Subcutaneous abdominal adipose tissue (tissue), 5 donors: ENCODE data around the gene TOGARAM1.
A peak's percentile ranks its signal among the peaks of the same experiment; 100 is the strongest.
"Not testable (repeated sequence)": the region's sequence is repeated elsewhere in the genome, so short reads cannot be mapped to it uniquely, and the experiment has no call there.

Experiments
- H3K27ac ChIP-seq: one replicate; pipeline ENCODE4 v1.7.0; 2013; ENCODE audit warnings: low read depth, mild to moderate bottlenecking, inconsistent platforms, low read length, moderate library complexity
- H3K27me3 ChIP-seq, 5 donors: one replicate each; pipeline ENCODE4 v1.7.0; 2013; ENCODE audit warnings: low read length in 5 of 5, inconsistent platforms in 1 of 5; ENCODE audit not compliant: control insufficient read depth in 5 of 5, insufficient read depth in 4 of 5
- H3K36me3 ChIP-seq, 5 donors: one replicate each; pipeline ENCODE4 v1.7.0; 2013; ENCODE audit warnings: low read length in 5 of 5; ENCODE audit not compliant: control insufficient read depth in 5 of 5, insufficient read depth in 5 of 5
- H3K4me1 ChIP-seq, 5 donors: one replicate each; pipeline ENCODE4 v1.7.0; 2013; ENCODE audit warnings: low read length in 5 of 5, mild to moderate bottlenecking in 3 of 5, moderate library complexity in 1 of 5; ENCODE audit not compliant: control insufficient read depth in 5 of 5, insufficient read depth in 5 of 5
- H3K4me3 ChIP-seq, 5 donors: one replicate each; pipeline ENCODE4 v1.7.0; 2013; ENCODE audit warnings: low read length in 5 of 5, low read depth in 1 of 5
- H3K9ac ChIP-seq, 5 donors: one replicate each; pipeline ENCODE4 v1.7.0; 2013; ENCODE audit warnings: low read length in 5 of 5, mild to moderate bottlenecking in 4 of 5, moderate library complexity in 3 of 5
- H3K9me3 ChIP-seq, 5 donors: one replicate each; pipeline ENCODE4 v1.7.0; 2013; ENCODE audit warnings: low read length in 5 of 5; ENCODE audit not compliant: control insufficient read depth in 5 of 5
- donor health status: healthy.
- donor health status: healthy.
- donor health status: healthy.
- donor health status: healthy.
- donor health status: healthy.

Gene TOGARAM1

DNA sequence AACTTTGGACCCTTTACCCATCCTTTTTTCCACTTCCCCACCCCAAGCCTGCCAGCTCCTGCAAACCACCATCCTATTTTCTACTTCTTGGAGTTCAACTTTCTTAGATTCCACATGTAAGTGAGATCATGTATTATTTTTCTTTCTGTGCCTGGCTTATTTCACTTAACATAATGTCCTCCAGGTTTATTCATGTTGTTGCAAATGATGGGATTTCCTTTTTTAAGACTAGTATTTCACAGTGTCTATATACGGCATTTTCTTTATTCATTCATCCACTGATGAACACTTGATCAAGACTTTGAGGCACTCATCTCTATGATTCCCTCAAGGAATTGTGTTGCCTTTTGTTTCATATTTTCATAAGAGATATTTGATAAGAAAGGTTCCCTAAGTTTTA, 116.3 kb downstream of the TOGARAM1 start:
- H3K4me1 ChIP-seq, result peaks cover 0 to 3% (median 2%) of the 10 kb centered on the region in 5 donors
- H3K27me3 ChIP-seq, result no peaks in the 10 kb centered on the region
- no peak overlapping the region for H3K4me3 ChIP-seq
- no peak overlapping the region for H3K27ac ChIP-seq
- no peaks in the 10 kb centered on the region for H3K9me3 ChIP-seq
- peaks cover 0 to 3% (median under 1%) of the 10 kb centered on the region in 5 donors for H3K36me3 ChIP-seq
- no peak overlapping the region for H3K9ac ChIP-seq

DNA sequence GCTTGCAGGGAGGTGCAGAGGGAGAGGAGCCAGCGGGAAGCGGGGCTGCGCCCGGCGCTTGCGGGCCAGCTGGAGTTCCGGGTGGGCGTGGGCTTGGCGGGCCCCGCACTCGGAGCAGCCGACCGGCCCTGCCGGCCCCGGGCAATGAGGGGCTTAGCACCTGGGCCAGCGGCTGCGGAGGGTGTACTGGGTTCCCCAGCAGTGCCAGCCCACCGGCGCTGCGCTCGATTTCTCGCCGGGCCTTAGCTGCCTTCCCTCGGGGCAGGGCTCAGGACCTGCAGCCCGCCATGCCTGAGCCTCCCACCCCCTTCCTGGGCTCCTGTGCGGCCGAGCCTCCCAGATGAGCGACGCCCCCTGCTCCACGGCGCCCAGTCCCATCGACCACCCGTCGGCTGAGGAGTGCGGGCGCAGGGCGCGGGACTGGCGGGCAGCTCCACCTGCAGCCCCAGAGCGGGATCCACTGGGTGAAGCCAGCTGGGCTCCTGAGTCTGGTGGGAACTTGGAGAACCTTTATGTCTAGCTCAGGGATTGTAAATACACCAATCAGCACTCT, 118.5 kb downstream of the TOGARAM1 start:
- peaks cover 0 to 20% (median 19%) of the 10 kb centered on the region in 5 donors for H3K4me1 ChIP-seq

GRCh38 chr14:45081096-45081495, 119.1 kb downstream of the TOGARAM1 start:
- H3K4me1 ChIP-seq, result peaks cover 0 to 26% (median 24%) of the 10 kb centered on the region in 5 donors
- H3K9me3 ChIP-seq, H3K9ac ChIP-seq, H3K36me3 ChIP-seq, H3K27ac ChIP-seq, H3K27me3 ChIP-seq, H3K4me3 ChIP-seq: not testable (repeated sequence)

More for the DNA sequence above, 118.5 kb downstream of the TOGARAM1 start:
- not testable (repeated sequence) for H3K9me3 ChIP-seq, H3K27me3 ChIP-seq, H3K36me3 ChIP-seq, H3K9ac ChIP-seq, H3K4me3 ChIP-seq, H3K27ac ChIP-seq

DNA sequence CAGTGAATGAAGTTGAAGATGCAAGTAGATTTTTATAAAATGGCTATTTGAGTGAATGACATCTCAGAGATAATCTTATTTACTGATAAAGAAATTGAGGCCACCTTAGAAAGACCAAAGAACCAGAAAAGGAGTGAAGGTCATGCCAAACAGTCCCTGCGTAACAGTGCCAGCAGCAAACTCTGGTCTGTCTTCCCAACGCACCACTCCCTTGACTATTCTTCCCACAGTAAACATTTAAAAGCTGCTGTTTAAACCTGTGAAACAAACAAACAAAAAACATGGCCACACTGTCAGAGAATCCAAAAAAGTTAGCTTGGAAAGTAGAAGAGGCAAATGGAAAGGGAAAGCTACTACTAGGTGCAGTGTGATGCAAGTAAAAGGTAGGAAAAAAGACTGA, 120.4 kb downstream of the TOGARAM1 start:
- Histone ChIP-seq H3K4me3 (no peak overlapping the region), H3K36me3 (no peaks in the 10 kb centered on the region), H3K4me1 (peaks cover 0 to 35% (median 27%) of the 10 kb centered on the region in 5 donors), H3K9me3 (no peaks in the 10 kb centered on the region), H3K9ac (no peak overlapping the region), H3K27ac (no peak overlapping the region), H3K27me3 (no peaks in the 10 kb centered on the region)

- Histone ChIP-seq H3K27ac (peak overlapping the region; percentile 83), H3K27me3 (no peaks in the 10 kb centered on the region), H3K4me3 (peak overlapping the region; percentile 63 to 91 (median 82)), H3K4me1 (peaks cover 0 to 35% (median 27%) of the 10 kb centered on the region in 5 donors), H3K9me3 (no peaks in the 10 kb centered on the region), H3K36me3 (no peaks in the 10 kb centered on the region), H3K9ac (peak overlapping the region in 4 of 5 donors; percentile 68 to 76 (median 72))
Measured at GRCh38 chr14:45083617-45083975, 121.6 kb downstream of the TOGARAM1 start.

GRCh38 chr14:45083976-45084722, 122.2 kb downstream of the TOGARAM1 start, which contains the start of gene PRPF39:
TSS of gene PRPF39 (plus strand) at chr14:45084116. CDS start at chr14:45095240, 11,124 bp downstream.
- H3K4me1 ChIP-seq, result peaks cover 0 to 35% (median 27%) of the 10 kb centered on the region in 5 donors
- H3K27me3 ChIP-seq, result no peaks in the 10 kb centered on the region
- H3K9ac ChIP-seq, result peak within 1 kb of the TSS; percentile 64 to 94 (median 89)
- H3K36me3 ChIP-seq, result no peaks in the 10 kb centered on the region
- peak within 1 kb of the TSS; percentile 83 for H3K27ac ChIP-seq
- no peaks in the 10 kb centered on the region for H3K9me3 ChIP-seq
- peak within 1 kb of the TSS; percentile 81 to 94 (median 85) for H3K4me3 ChIP-seq

GRCh38 chr14:45084946-45085346, 123.0 kb downstream of the TOGARAM1 start:
- Histone ChIP-seq H3K9ac (peak overlapping the region in 4 of 5 donors; percentile 87 to 94 (median 92)), H3K27me3 (no peaks in the 10 kb centered on the region), H3K4me1 (peaks cover 0 to 35% (median 27%) of the 10 kb centered on the region in 5 donors), H3K4me3 (peak overlapping the region; percentile 81 to 94 (median 85)), H3K27ac (peak overlapping the region; percentile 83), H3K9me3 (no peaks in the 10 kb centered on the region), H3K36me3 (no peaks in the 10 kb centered on the region)

DNA sequence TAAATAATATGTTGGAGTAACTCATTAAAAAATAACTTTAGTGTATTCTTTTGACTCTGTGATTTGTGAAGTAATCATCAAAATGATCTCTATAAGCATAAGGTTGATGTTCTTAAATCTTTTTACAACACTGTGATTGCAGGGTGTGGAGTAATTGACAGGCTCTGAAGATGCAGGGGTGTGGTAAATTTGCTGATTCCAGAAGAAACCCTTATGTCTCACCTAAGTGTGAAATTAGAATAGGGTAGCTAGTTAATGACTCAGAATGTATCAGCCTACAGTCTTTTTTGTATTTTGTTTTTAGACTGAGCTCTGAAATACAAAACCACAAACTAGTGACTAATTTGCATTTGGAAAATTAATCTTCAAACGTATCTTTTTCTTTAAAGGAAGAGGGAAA, 127.8 kb downstream of the TOGARAM1 start:
- Histone ChIP-seq H3K9me3 (no peaks in the 10 kb centered on the region), H3K36me3 (peaks cover 0 to 3% (median 0%) of the 10 kb centered on the region in 5 donors), H3K4me1 (peaks cover 0 to 22% (median 17%) of the 10 kb centered on the region in 5 donors), H3K9ac (no peak overlapping the region), H3K27ac (no peak overlapping the region), H3K27me3 (no peaks in the 10 kb centered on the region), H3K4me3 (no peak overlapping the region)

GRCh38 chr14:45091710-45092109, 129.7 kb downstream of the TOGARAM1 start:
- H3K4me1 ChIP-seq, result peaks cover 0 to 6% (median 3%) of the 10 kb centered on the region in 5 donors
- no peaks in the 10 kb centered on the region for H3K27me3 ChIP-seq
- peak overlapping the region in 1 of 5 donors; percentile 30 for H3K9ac ChIP-seq
- peaks cover 6 to 14% (median 11%) of the 10 kb centered on the region in 5 donors for H3K36me3 ChIP-seq
- no peak overlapping the region for H3K27ac ChIP-seq
- H3K4me3 ChIP-seq, result no peak overlapping the region
- no peaks in the 10 kb centered on the region for H3K9me3 ChIP-seq

GRCh38 chr14:45094275-45094674, 132.3 kb downstream of the TOGARAM1 start:
- Histone ChIP-seq H3K9me3 (no peaks in the 10 kb centered on the region), H3K4me1 (no peaks in the 10 kb centered on the region), H3K27me3 (no peaks in the 10 kb centered on the region), H3K27ac (no peak overlapping the region), H3K4me3 (no peak overlapping the region), H3K36me3 (peaks cover 13 to 35% (median 17%) of the 10 kb centered on the region in 5 donors), H3K9ac (no peak overlapping the region)
